ENCODE results near the gene UCMA.

GRCh38 chr10:13247784-13248183 lies 13.6 kb upstream of the UCMA start:
- TF ChIP-seq, protein P1, sequence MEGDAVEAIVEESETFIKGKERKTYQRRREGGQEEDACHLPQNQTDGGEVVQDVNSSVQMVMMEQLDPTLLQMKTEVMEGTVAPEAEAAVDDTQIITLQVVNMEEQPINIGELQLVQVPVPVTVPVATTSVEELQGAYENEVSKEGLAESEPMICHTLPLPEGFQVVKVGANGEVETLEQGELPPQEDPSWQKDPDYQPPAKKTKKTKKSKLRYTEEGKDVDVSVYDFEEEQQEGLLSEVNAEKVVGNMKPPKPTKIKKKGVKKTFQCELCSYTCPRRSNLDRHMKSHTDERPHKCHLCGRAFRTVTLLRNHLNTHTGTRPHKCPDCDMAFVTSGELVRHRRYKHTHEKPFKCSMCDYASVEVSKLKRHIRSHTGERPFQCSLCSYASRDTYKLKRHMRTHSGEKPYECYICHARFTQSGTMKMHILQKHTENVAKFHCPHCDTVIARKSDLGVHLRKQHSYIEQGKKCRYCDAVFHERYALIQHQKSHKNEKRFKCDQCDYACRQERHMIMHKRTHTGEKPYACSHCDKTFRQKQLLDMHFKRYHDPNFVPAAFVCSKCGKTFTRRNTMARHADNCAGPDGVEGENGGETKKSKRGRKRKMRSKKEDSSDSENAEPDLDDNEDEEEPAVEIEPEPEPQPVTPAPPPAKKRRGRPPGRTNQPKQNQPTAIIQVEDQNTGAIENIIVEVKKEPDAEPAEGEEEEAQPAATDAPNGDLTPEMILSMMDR (conservative IDR thresholded peaks at IDR 0.05; ENCODE audit: low read depth, low read length): no peak
- no peak for TF ChIP-seq EZH2phosphoT487 (IDR thresholded peaks at IDR 0.05; ENCODE audit: borderline replicate concordance, low read length)

Data from PC-3 (cell line).